Smooth muscle cell of the brain vasculature (primary cell): ENCODE data around the gene PTPN20.
"Not testable (repeated sequence)": the region's sequence is repeated elsewhere in the genome, so short reads cannot be mapped to it uniquely, and the experiment has no call there.

Source experiments
- DNase-seq: peaks from one replicate; pipeline ENCODE4 v3.0.0-alpha.2; 2012; ENCODE audit warnings: low read depth, low spot score

The PTPN20 gene

DNA sequence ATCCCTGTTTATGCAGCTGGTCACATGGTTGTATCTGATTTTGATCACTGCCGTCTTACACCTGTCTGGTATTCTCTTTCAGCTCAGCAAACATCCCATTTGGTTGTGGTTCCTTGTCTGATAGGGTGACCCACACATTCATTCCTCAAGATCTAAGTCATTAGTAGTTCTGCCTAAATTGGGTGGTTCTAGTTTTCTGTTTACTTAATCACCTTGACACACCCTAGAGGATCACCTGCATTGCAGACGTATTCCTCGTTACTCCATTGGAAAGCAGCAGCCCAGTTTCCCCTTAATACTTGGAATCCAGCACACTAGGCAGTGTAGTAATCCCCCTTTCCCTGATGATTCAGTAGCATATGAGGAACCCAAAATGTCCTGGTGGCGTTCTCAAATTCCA is 41.3 kb downstream of the PTPN20 start:
- DNase-seq: not testable (repeated sequence)

DNA sequence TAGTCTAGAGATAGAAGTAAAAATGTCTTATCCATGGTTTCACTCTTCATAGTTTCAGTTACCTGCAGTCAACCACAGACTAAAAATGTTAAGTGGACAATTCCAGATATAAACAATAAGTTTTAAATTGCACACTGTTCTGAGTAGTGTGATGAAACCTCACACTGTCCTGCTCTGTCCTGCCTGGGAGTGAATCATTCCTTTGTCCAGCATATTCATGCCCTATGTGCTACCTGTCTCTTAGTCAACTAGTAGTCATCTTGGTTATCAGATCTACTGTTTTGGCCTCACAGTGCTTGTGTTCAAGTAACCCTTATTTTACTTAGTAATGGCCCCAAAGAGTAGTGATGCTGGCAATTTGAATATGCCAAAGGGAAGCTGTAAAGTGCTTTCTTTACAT is 49.5 kb downstream of the PTPN20 start:
- DNase-seq: not testable (repeated sequence)

DNA sequence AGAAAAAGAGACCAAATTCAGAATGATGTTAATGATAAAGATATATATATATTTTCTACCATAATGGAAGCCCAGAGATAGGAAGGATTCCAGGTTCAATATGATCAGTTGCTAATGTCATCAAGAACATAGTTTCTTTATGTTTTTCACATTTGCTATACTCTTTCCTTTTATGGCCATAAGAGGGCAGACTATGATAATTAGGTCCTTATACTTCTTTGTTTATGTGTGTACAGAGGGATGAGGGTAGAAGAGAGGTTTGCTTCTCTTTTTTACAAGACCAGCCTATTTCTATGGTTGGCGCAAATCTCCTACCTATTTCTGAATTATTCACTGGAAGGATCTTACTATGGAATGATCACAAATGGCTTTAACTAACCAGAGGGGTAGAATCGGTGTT is 52.1 kb downstream of the PTPN20 start:
- not testable (repeated sequence) for DNase-seq

DNA sequence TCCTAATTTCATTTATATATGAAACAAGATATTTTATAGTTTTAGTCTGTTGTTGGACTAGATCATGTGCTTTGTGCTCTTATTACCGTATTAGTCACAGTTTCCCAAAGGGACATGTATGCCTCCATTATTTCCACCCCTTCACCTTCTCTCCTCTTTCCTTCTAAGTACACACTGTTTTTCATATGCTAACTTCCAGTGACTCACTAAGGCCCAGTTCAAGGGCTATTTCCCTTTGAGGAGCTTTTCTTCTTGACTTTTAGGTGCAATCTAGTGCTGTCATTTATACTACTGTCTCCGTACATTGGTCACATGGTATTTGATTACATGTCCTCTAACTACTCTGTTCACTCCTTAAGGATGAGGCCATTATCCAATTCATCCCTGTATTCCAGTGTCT is 55.8 kb downstream of the PTPN20 start:
- DNase-seq: not testable (repeated sequence)

DNA sequence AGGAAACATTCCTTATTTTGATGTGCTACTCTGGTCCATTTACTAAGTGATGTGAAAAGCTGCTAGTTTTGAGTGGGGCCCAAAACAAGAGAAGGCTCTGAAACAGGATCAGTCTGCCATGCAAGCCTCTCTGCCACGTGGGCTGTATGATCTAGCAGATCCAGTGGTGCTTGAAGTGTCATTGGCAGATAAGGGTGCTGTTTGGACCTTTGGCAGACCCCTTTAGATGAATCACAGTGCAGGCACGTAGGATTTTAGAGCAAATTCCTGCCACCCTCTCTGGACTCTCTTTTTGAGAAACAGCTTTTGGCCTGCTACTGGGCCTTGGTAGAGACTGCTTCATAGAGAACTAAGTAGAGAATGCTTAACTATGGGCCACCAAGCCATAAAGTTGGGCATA is 69.0 kb downstream of the PTPN20 start:
- DNase-seq: not testable (repeated sequence)

DNA sequence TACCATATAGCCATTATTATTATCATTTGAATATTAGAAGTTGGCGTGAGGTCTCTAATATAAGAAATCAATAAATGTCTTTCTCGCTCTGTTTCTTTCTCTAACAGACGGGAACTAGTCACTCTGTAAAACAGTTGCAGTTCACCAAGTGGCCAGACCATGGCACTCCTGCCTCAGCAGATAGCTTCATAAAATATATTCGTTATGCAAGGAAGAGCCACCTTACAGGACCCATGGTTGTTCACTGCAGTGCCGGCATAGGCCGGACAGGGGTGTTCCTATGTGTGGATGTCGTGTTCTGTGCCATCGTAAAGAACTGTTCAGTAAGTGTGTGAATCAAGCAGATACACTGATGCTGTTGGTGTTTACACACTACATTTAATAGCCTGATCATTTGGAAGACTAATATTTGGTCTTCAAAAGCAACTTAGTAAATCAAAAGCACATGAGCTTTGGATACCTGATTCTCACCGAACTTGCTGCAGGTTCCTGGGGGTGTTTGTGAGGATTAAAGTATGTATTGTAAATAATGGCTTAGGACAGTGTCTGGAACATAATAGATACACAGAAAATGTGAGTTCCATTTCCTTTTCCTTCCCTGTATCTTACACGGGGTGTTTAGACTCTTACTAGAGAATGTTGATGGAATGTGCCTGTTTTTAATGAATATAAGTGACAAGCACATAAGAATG is 76.2 kb downstream of the PTPN20 start:
- DNase-seq: not testable (repeated sequence)

DNA sequence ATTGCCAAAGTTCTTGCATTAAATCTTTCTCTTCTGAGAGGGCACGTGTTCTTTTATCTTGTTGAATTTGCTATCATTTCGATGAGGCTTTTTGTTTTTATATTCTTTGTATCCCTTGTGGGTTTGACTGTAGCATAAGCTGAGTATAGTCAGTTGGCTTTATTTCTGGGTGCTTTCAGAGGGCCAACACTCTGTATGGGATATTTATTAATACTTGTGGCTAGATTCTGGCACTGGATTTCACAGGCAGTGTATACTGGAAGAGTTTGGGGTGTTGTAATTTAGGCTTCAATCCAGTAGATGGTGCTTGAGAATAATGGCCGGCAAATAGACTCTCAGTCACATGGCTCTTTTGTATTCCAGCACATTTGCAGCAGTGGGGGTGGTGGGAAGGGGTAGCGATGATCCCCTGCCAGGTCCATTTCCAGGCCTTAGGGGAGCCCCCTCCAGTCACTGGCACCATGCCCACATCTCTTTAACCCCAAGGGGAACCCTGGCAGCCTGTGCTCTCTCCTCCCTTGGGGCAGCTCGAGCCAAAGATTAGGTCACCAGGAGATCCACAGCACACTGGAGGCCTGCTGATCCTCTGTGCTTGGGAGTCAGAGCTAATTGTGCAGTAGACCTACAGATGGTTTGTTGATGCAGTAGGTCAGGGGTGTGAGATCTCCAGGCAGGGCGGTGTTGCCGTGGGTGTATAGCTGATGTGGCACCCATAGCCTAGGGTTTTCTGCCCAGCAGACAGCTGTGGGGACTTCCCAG is 81.8 kb downstream of the PTPN20 start:
- peak; percentile 2 for DNase-seq

DNA sequence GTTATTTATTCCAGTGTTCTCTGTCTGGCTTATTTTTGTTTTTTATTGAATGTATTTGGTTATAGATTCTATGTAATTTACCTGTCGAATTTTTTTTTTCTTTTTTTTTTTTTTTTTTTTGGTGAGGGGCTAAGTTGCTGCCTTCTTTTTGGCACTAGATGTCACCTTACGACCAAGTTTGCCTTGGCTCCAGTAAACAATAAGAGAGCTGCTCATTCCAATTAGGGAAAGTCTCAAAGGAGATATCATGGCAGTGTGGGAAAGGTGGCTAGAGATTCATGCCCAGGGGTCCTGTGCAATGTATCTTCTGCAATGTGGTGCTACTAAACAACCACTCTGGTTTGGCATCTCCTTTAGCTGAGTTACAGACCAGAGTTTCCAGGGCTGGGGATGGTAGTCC is 84.0 kb downstream of the PTPN20 start:
- no peak for DNase-seq

DNA sequence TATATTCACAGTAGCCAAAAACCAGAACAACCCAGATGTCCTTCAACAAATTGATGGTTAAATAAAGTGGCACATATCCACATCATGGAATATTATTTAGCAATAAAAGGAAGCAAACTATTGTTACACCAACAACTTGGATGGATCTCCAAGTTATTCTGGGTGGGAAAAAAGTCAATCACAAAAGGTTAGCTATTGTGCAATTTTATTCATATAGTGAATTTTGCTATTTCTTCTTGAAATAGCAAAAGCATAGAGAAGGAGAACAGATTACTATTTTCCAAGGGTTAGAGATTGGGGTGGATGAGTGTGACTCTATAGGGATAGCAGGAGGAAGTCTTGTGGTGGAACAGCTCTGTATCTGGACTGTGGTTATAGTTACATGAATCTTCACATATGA is 87.0 kb downstream of the PTPN20 start:
- DNase-seq: no peak

DNA sequence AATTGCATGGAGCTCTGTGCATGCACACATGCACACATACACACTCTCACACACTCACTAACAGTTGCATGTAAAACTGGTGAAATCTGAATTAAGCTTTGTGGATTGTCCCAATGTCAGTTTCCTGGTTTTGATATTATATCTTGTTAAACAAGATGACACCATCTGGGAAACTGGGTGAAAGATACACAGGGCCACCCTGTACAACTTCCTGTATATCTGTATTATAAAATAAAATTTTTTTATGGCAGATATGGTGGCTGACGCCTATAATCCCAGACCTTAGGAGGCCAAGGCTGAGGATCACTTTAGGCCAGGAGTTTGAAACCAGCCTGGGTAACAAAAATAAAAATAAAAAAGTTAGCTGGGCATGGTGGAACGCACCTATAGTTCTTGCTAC is 87.4 kb downstream of the PTPN20 start:
- no peak for DNase-seq

DNA sequence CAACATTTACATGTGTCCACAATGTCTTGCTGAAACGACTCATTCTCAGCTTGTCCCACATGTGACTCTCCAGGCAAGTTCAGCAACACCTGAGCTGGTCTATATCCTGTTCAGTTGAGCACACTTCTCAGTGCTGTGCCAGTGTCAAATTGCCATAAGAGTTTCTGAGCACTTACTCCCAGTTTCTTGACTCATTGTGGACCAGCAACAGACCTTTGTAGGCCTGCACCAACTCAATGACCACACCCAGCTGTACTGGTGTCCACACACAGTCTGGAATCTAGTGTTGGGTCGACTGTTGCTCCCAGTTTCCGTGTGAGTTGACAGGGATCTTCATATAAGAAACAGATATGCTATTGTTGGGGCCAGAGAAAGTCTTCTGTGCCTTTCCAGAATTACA is 88.0 kb downstream of the PTPN20 start:
- no peak for DNase-seq

DNA sequence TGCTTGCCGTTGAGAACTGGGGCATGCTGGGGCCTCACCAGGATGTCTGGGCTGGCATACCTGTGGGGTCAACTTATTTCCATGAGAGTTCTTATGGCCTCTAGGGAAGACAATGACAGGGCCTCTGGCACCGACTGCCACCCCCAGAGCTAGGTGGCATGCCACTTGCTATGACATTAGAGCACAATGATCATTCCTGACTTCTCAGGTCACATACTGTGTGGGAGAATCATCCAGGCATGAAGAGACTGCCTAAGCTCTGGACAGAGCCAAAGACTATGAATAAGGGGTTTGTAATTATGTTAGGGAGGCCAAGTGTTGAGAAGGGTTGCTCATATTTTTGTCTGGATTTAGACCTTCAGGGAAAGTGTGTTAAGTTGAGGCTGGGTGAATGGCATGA is 97.5 kb downstream of the PTPN20 start:
- DNase-seq: no peak

DNA sequence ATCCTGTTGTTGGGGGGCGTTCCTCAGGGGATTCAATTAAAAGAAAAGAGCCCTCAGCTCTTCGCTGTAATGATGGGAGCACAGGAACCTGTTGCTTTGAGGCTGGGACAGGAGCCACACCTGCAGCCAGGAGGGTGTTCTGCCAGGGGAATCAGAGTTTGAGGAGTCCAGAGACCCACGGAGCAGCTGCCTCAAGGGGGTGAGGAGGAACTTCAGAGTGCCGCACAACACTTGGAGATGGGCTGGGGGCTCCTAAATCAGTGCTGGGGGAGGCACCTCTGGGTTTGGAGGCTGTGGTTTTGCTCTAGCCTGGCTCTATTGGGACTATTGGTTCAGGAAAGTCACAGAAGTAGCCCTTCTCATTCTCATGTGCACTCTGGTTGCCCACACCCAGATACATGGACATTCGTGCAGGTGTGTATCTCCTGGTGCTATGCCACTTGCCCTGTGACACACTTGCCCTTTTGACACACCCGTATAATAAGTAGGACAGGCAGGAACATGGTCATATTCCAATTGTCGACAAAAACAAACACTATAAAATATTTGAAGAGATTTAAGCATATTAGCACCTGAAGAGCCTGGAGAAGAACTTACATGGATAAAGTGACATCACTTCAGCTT is 98.1 kb downstream of the PTPN20 start:
- no peak for DNase-seq

DNA sequence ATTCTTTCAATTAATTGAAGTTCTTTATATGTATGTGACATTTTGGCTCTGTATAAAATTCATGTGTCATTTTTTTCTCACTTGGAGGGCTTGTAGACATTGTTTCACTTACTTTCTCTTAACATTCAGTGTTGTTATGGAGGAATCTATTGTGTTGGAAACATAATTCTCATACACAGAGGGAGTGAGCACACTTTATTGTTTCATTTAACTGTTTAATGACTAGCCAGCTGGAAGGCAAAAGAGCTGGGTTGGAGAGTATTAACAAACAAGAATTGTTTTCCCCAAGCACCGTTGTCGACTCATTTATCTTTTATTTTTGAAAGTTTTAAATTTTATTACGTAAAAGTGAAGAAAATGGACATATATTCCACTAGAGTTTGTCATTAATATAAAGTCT is 98.8 kb downstream of the PTPN20 start:
- no peak for DNase-seq

DNA sequence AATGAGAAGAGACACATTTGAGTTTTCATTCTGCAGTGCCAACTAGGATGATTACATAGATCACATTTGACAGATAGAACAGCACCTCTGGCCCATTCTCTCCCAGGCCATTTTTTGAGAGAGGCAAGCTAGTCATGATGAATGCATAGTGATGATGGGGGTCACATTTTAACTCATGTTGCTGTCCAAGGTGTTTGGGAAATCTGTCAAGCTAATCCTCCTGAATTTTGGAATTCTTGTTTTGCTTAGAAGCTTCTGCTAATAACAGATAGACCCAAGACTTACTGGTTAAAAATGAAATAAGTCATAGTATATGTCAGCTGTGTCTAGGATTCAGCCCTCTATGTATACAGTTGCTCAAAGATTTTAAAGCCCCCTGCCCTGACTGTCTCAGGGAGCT is 101.0 kb downstream of the PTPN20 start:
- DNase-seq: no peak

DNA sequence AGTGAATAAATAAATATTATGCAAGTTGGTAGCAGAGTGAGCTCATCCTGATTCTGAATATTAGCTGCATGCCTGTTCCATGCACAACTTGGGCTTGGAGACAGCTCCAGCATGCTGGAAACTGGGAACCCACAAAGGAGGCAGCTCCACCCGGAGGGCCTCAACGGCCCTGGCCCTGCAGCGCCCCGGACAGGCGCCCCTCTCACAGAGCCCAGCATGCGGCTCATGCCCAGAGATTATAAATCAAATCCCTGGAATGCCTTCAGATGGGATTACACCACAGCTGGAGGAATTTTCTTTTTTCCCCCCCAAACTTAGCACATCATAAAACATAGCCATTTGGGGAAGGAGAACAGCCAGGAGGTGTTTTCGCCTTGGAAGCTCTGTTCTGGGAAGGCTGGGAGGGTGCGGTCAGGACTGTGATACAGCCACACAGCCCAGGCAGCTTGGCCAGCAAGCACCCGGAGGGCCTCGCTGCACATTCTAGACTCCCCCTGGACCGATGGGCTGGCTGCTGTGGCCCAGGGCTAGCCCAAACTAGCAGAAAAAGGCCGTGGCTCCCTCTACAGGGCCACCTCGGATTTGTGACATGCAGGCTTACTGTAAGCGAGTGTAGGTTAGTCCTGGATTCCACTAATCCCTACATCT is 102.4 kb downstream of the PTPN20 start:
- no peak for DNase-seq

DNA sequence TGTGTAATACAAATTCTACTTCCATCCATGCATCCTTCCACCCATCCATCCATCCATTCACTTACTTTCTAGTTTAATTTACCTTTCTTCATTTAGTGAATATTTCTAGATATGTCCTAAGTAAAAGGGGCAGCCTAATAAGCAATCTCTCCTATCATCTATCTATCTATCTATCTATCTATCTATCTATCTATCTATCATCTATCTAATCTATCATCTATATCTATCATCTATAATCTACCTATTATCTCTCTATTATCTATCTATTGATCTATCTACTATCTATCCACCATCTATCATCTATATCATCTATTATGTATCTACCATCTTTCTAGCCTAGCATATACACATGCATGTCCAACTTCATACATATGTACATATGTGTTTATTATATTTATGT is 104.2 kb downstream of the PTPN20 start:
- DNase-seq: no peak

DNA sequence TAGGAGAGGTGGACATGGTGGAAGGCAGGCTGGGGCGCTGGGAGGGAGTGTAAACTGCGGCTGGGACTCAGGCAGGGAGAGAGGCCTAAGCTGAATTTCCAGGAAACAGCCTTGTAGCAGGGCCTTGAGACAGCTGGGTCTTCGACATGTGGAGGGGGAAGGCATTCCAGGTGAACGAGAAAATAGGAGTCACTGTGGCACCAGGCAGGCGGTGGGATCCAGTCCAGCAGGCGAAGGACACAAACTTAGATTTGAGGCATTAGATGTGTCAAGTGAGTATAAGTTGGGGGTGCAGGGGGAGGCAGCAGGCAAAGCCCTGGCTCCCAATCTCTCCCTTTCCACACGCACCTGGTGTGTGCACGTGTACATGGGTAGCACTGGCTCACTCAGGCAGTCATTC is 105.3 kb downstream of the PTPN20 start:
- DNase-seq: no peak

DNA sequence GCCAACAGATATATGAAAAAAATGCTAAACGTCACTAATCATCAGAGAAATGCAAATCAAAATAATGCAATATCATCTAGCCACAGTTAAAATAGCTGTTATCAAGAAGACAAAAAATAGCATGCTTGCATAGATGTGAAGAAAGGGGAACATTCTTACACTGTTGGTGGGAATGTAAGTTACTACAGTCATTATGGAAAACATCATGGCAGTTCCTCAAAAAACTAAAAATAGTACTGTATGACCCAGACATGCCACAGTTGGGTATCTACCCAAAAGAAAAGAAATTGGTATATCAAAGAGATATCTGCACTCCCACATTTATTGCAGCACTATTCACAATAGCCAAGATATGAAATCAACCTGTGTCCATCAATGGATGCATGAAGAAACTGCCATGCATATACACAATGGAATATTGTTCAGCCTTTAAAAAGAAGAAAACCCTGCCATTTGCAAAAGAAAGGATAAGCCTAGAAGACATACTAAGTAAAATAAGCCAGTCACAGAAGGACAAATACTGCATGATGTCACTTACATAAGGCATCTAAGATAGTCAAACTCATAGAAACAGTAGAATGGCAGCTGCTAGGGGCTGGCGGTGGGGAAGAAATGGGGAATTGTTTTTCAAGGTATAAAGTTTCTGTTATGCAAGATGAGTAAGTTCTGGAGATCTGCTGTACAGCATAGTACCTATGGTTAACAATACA is 107.0 kb downstream of the PTPN20 start:
- DNase-seq: no peak

DNA sequence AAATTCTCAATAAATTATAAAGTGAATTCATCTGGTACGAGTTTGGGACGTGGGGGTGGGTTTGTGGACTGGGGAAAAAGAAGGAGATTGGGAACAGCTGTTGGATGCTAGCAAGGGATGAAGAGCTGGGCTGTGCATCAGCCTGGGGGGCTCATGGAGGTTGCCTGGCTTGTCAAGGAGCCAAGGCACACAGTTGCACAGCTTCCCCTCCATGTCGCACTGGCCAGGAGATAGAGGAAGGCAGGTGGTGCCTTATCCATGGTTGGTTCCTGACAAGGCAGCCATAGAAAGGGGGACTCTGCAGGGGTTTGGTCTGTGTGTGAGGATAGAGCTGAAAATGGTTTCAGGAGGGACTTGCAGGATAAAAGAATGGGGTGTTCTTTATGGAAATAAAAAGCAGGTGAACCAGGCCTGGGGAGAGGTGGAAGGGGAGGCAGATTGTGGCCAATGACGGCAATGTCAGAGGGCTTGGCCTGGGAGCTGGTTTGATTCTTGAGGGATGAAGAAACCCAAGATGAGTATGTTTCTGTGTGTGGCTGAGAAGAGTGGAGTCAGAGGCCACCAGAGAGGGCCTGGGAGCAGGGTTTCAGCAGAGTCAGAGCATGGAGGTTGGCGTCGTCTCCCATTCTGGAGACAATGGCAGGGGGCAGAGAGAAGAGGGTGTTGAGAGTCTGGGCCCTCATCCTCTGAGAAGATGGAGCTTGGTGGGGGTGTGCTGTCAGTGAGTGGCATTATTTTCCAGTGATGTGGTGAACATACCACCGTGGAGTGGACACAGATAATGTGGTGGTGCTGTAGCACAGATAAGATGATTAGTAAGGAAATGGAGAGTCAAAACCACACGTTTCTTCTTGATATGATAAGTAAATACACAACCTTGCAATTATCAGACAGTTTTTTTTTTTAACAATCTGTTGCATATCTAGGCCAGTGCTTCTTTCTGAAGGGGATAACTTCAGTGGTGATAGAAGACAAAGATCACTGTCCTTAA is 108.2 kb downstream of the PTPN20 start:
- no peak for DNase-seq

DNA sequence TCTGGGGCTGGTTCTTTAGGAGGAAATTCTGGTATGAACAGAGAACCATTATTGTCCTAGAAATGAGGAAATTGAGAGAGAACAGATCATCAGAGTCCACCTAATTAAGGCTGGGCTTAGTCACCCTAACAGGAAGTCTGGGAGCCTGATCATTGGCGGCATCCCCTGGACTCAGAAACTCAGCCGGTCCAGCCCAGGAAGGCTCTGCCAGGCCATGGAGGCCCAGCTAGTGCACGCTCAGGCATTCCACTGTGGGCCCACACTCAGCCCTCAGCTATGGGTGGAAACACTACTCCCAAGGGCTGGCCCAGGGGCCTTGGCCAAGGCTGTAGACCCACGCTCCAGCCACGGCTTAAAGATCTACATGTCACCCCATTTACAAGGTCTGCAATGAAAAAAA is 109.2 kb downstream of the PTPN20 start:
- no peak for DNase-seq
